HepG2 (cell line): Measurements from ENCODE around the gene BAZ1B. TPM values are rescaled to one million over a fixed set of nuclear protein-coding genes. Genes with fewer than 3 reads are reported as not detected.

ENCODE experiments used
- ATAC-seq: fragments of 200-7000 bp; cut with Tn5 transposase; 3 replicates; pipeline ENCODE4 v1.9.1; 2020; ENCODE audit warnings: mild to moderate bottlenecking, moderate library complexity
- BruUV-seq: library from RNA; stranded (reverse); fragments of 400-500 nt; replicated peaks from 2 replicates; lab custom pipeline; 2021; lab: Mats Ljungman, UMichigan
- CTCF ChIA-PET: fragments of 300-600 bp; formaldehyde crosslinking; extraction: SDS; loops from one replicate; lab custom pipeline; 2021; ENCODE audit warnings: low total read pairs, inconsistent platforms, low intra/inter-chr PET ratio; lab: Yijun Ruan, JAX
- POLR2A ChIA-PET: fragments of 350-600 bp; sonication (Branson Sonifier 250); formaldehyde crosslinking; loops from one replicate; lab custom pipeline; 2020; ENCODE audit warnings: antibody characterized with exemption, inconsistent platforms; lab: Yijun Ruan, JAX
- DNase-seq: peaks from one replicate; pipeline ENCODE4 v3.0.0-alpha.2; 2015; ENCODE audit warnings: low spot score
- FAIRE-seq: peaks from 3 replicates; lab custom pipeline; 2011; peaks lifted over from hg19 to GRCh38; lab: Jason Lieb, UNC
- H2AFZ ChIP-seq: one replicate; pipeline ENCODE4 v1.6.1; 2011; ENCODE audit warnings: low read length, inconsistent platforms
- H3K27ac ChIP-seq: fragments of 300-600 bp; 3 replicates; pipeline ENCODE4 v1.8.0; 2011; ENCODE audit warnings: mixed run types, mild to moderate bottlenecking, mixed read lengths, low read length, inconsistent platforms; ENCODE audit not compliant: insufficient read depth; ENCODE audit errors: extremely low read length
- H3K27me3 ChIP-seq, 2 experiments: fragments of 200-600 bp in 1 of 2; 2 replicates in 1 of 2; 3 replicates in 1 of 2; pipeline versions ENCODE4 v1.6.0 to v1.8.0; 2011; ENCODE audit warnings: low read length in 2 of 2, mild to moderate bottlenecking in 2 of 2, moderate library complexity in 2 of 2, inconsistent platforms in 1 of 2; ENCODE audit not compliant: insufficient read depth in 2 of 2, control insufficient read depth in 1 of 2
- H3K36me3 ChIP-seq, 2 experiments: fragments of 200-600 bp in 1 of 2; replicated peaks in 1 of 2; 2 replicates in 1 of 2; 3 replicates in 1 of 2; pipeline versions ENCODE4 v1.5.1 to v1.8.0; 2011; ENCODE audit warnings: low read length in 2 of 2, inconsistent platforms in 1 of 2; ENCODE audit not compliant: insufficient read depth in 2 of 2, control insufficient read depth in 1 of 2
- H3K4me1 ChIP-seq: 2 replicates; pipeline ENCODE4 v1.5.1; 2012; ENCODE audit warnings: low read length, inconsistent platforms; ENCODE audit not compliant: insufficient read depth
- H3K4me2 ChIP-seq: 2 replicates; pipeline ENCODE4 v1.6.0; 2011; ENCODE audit warnings: low read depth, low read length, inconsistent platforms
- H3K4me3 ChIP-seq, 3 experiments: fragments of 200-600 bp in 1 of 3; sonication (generic), shearing (Covaris generic) in 1 of 3; replicated peaks in 1 of 3; 2 replicates each; pipeline ENCODE4 v1.5.1; 2011 to 2016; ENCODE audit warnings: low read length in 3 of 3, inconsistent platforms in 2 of 3, low read depth in 2 of 3, mild to moderate bottlenecking in 2 of 3, control low read depth in 1 of 3, mixed read lengths in 1 of 3; ENCODE audit not compliant: insufficient read depth in 1 of 3
- H3K79me2 ChIP-seq: one replicate; pipeline ENCODE4 v1.6.1; 2011; ENCODE audit warnings: low read length, inconsistent platforms; ENCODE audit not compliant: insufficient read depth
- H3K9ac ChIP-seq: 2 replicates; pipeline ENCODE4 v1.6.0; 2011; ENCODE audit warnings: mild to moderate bottlenecking, low read depth, low read length, inconsistent platforms; ENCODE audit not compliant: insufficient read depth
- H3K9me3 ChIP-seq: 2 replicates; pipeline ENCODE4 v1.5.1; 2012; ENCODE audit warnings: mild to moderate bottlenecking, low read length
- H4K20me1 ChIP-seq: 2 replicates; pipeline ENCODE4 v1.6.0; 2011; ENCODE audit warnings: inconsistent platforms, mild to moderate bottlenecking, low read length, moderate library complexity; ENCODE audit not compliant: insufficient read depth
- ARNT2 ChIP-seq: sonication (generic); formaldehyde crosslinking; IDR thresholded peaks from 2 replicates; pipeline ENCODE4 v1.8.0; 2022; ENCODE audit warnings: mild to moderate bottlenecking, low read depth, missing genetic modification reagents, moderate library complexity
- RXRB ChIP-seq: IDR thresholded peaks from 2 replicates; pipeline ENCODE4 v1.6.1; 2016; ENCODE audit warnings: borderline replicate concordance, missing genetic modification reagents, missing compliant biosample characterization
- SOX13 ChIP-seq, 3 experiments: fragments of 450-650 bp in 1 of 3; sonication (generic) in 1 of 3; formaldehyde crosslinking in 1 of 3; IDR thresholded peaks in 2 of 3; conservative IDR thresholded peaks in 1 of 3; 2 replicates each; pipeline versions ENCODE4 v1.5.0 to v1.6.1; 2016 to 2020; ENCODE audit warnings: antibody characterized with exemption in 1 of 3, mild to moderate bottlenecking in 1 of 3, missing compliant biosample characterization in 1 of 3, missing genetic modification reagents in 1 of 3, moderate library complexity in 1 of 3
- SP1 ChIP-seq, 2 experiments: fragments of 450-650 bp in 1 of 2; sonication (generic) in 1 of 2; formaldehyde crosslinking in 1 of 2; IDR thresholded peaks; 2 replicates each; pipeline versions ENCODE4 v1.4.0 to v1.6.1; 2016 to 2020; ENCODE audit warnings: missing genetic modification reagents in 1 of 2
- ZFP36L1 ChIP-seq: sonication (generic); formaldehyde crosslinking; IDR thresholded peaks from 2 replicates; pipeline ENCODE4 v1.8.0; 2022; ENCODE audit warnings: mild to moderate bottlenecking, missing genetic modification reagents, moderate library complexity
- ZFYVE20 ChIP-seq: sonication (generic); formaldehyde crosslinking; IDR thresholded peaks from 2 replicates; pipeline ENCODE4 v1.8.0; 2023; ENCODE audit warnings: low read depth, mild to moderate bottlenecking, moderate library complexity, missing genetic modification reagents, borderline replicate concordance
- ZMYM3 ChIP-seq: sonication (generic); formaldehyde crosslinking; IDR thresholded peaks from 2 replicates; pipeline ENCODE4 v1.5.1; 2020; ENCODE audit warnings: mild to moderate bottlenecking, missing genetic modification reagents
- ZNF292 ChIP-seq: sonication (generic); formaldehyde crosslinking; IDR thresholded peaks from 2 replicates; pipeline ENCODE4 v1.8.1; 2022; ENCODE audit warnings: mild to moderate bottlenecking, low read depth, missing genetic modification reagents, borderline replicate concordance
- ZNF558 ChIP-seq: sonication (generic); formaldehyde crosslinking; IDR thresholded peaks from 2 replicates; pipeline ENCODE4 v1.9.0; 2022; ENCODE audit warnings: mild to moderate bottlenecking, missing genetic modification reagents, borderline replicate concordance
- ZNF749 ChIP-seq: sonication (generic); formaldehyde crosslinking; IDR thresholded peaks from 2 replicates; pipeline ENCODE4 v1.8.0; 2022; ENCODE audit warnings: mild to moderate bottlenecking, missing genetic modification reagents, moderate library complexity, borderline replicate concordance
- WGBS: methylation state at CpG from one replicate; pipeline ENCODE4 v1.1.6; 2017; ENCODE audit warnings: low lambda C conversion rate; 5-methylcytosine and 5-hydroxymethylcytosine counted together
- in situ Hi-C: cut with HindIII; loops from 2 replicates; pipeline ENCODE4 v1.10.0; 2017; ENCODE audit warnings: low pct_unique_long_range_greater_than_20kb; ENCODE audit not compliant: extremely low pct_ligation_motif_present
- intact Hi-C: fragments of 100-400 bp; cut with micrococcal nuclease; formaldehyde crosslinking; loops from one replicate; pipeline ENCODE4 v1.10.0; 2022; ENCODE audit not compliant: unreplicated experiment
- polyA plus RNA-seq, 8 experiments: library from polyadenylated mRNA; depleted of rRNA in 3 of 8; stranded (reverse) in 7 of 8; unstranded in 1 of 8; fragments of >200 nt; fragmentation: Illumina TruSeq in 4 of 8; extraction: Trizol in 4 of 8; gene quantifications; 2 replicates each; pipeline versions ENCODE4 v1.2.1 to v1.2.3, GENCODE V29; 2011 to 2016; ENCODE audit warnings: low read depth in 4 of 8, missing spikeins in 1 of 8, mixed read lengths in 1 of 8; ENCODE audit not compliant: insufficient read depth in 1 of 8
- total RNA-seq, 5 experiments: library from RNA; depleted of rRNA; stranded (reverse); fragments of >200 nt; fragmentation: Illumina TruSeq; extraction: Trizol; gene quantifications; 2 replicates each; pipeline ENCODE4 v1.2.3, GENCODE V29; 2016; ENCODE audit warnings: low read depth in 1 of 5
- TF ChIP-seq, protein P1 (sequence below): sonication (generic); formaldehyde crosslinking; IDR thresholded peaks from 2 replicates; pipeline ENCODE4 v1.5.0; 2020; ENCODE audit warnings: mild to moderate bottlenecking, missing genetic modification reagents
- TF ChIP-seq, protein P2 (sequence below): sonication (generic); formaldehyde crosslinking; IDR thresholded peaks from 2 replicates; pipeline ENCODE4 v1.4.0; 2020; ENCODE audit warnings: missing genetic modification reagents
- TF ChIP-seq, protein P3 (sequence below): sonication (generic); formaldehyde crosslinking; IDR thresholded peaks from 2 replicates; pipeline ENCODE4 v1.4.0; 2020; ENCODE audit warnings: mild to moderate bottlenecking, missing genetic modification reagents, borderline replicate concordance

Gene BAZ1B
- total and polyA plus RNA-seq, 2 of the 13 experiments (the other 11 are each of a cell fraction or from before 2014, with no cell fraction given) = 18.6 to 69.4 TPM

DNA sequence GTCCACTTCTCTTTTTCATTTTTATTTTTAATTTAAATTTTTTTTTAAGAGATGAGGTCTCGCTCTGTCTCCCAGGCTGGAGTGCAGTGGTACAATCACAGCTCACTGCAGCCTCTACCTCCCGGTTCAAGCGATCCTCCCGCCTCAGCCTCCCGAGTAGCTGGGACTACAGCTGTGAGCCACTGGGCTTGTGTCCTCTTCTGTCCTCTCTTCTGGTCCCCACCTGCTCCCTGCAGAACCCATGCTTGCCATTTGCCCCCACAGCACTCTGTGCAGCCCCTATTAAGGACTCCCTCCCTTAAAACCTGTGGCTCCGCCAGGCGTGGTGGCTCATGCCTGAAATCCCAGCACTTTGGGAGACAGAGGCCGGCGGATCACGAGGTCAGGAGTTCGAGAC is 97.6 kb downstream of the BAZ1B start:
- H3K4me1 ChIP-seq = peaks cover 67% of the 10 kb centered on the region
- CTCF ChIA-PET = no interaction called here
- peak overlapping the region; percentile 58 for H3K27ac ChIP-seq
- no peaks in the 10 kb centered on the region for H4K20me1 ChIP-seq
- POLR2A ChIA-PET = interaction anchor here (0.8 to 1.8 kb wide), 6 partner anchors 10 to 99 kb away, joined by 3 to 5 read pairs (median 4); no protein-coding TSS in a partner anchor
- in situ Hi-C loops = no loop called here
- FAIRE-seq (no peak), ATAC-seq (no peak), DNase-seq (no peak)
- H3K36me3 ChIP-seq = no peaks in the 10 kb centered on the region
- intact Hi-C loops = no loop called here
- H3K9ac ChIP-seq = peak overlapping the region; percentile 62
- H3K79me2 ChIP-seq = no peaks in the 10 kb centered on the region
- H3K9me3 ChIP-seq = no peaks in the 10 kb centered on the region
- H2AFZ ChIP-seq = no peak overlapping the region
- TSS peak; percentile 50 for BruUV-seq
- 29% methylated on average over 11 of the region's 11 CpGs for WGBS
- H3K4me2 ChIP-seq = peak overlapping the region; percentile 93
- peak overlapping the region; percentile 45 to 72 (median 55); a peak in 4 of 6 replicates for H3K4me3 ChIP-seq
- peaks cover 0 to 17% of the 10 kb centered on the region in 2 experiments; a peak in 2 of 5 replicates for H3K27me3 ChIP-seq
- TF ChIP-seq ZMYM3 (peak; percentile 80), ZFP36L1 (CRISPR knock-in tag) (no peak), ZNF749 (CRISPR knock-in tag) (no peak), SOX13 (IDR thresholded peaks at IDR 0.05) (no peak), SOX13 (CRISPR knock-in tag; conservative IDR thresholded peaks at IDR 0.05 in 1 of 2, IDR thresholded peaks at IDR 0.05 in 1 of 2) (no peak), ZNF292 (CRISPR knock-in tag) (0 out of 2 replicates have a peak, but pooled peaks have one; percentile 20), SP1 (IDR thresholded peaks at IDR 0.05) (no peak), SP1 (CRISPR knock-in tag; IDR thresholded peaks at IDR 0.05) (no peak), RXRB (CRISPR knock-in tag) (no peak), ARNT2 (CRISPR knock-in tag) (no peak), ZFYVE20 (CRISPR knock-in tag) (no peak), ZNF558 (0 out of 2 replicates have a peak, but pooled peaks have one; percentile 2)
- TF ChIP-seq, protein P1, sequence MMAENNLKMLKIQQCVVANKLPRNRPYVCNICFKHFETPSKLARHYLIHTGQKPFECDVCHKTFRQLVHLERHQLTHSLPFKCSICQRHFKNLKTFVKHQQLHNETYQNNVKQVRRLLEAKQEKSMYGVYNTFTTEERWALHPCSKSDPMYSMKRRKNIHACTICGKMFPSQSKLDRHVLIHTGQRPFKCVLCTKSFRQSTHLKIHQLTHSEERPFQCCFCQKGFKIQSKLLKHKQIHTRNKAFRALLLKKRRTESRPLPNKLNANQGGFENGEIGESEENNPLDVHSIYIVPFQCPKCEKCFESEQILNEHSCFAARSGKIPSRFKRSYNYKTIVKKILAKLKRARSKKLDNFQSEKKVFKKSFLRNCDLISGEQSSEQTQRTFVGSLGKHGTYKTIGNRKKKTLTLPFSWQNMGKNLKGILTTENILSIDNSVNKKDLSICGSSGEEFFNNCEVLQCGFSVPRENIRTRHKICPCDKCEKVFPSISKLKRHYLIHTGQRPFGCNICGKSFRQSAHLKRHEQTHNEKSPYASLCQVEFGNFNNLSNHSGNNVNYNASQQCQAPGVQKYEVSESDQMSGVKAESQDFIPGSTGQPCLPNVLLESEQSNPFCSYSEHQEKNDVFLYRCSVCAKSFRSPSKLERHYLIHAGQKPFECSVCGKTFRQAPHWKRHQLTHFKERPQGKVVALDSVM (CRISPR knock-in tag) = peak; percentile 99
- TF ChIP-seq, protein P2, sequence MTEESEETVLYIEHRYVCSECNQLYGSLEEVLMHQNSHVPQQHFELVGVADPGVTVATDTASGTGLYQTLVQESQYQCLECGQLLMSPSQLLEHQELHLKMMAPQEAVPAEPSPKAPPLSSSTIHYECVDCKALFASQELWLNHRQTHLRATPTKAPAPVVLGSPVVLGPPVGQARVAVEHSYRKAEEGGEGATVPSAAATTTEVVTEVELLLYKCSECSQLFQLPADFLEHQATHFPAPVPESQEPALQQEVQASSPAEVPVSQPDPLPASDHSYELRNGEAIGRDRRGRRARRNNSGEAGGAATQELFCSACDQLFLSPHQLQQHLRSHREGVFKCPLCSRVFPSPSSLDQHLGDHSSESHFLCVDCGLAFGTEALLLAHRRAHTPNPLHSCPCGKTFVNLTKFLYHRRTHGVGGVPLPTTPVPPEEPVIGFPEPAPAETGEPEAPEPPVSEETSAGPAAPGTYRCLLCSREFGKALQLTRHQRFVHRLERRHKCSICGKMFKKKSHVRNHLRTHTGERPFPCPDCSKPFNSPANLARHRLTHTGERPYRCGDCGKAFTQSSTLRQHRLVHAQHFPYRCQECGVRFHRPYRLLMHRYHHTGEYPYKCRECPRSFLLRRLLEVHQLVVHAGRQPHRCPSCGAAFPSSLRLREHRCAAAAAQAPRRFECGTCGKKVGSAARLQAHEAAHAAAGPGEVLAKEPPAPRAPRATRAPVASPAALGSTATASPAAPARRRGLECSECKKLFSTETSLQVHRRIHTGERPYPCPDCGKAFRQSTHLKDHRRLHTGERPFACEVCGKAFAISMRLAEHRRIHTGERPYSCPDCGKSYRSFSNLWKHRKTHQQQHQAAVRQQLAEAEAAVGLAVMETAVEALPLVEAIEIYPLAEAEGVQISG = no peak
- TF ChIP-seq, protein P3, sequence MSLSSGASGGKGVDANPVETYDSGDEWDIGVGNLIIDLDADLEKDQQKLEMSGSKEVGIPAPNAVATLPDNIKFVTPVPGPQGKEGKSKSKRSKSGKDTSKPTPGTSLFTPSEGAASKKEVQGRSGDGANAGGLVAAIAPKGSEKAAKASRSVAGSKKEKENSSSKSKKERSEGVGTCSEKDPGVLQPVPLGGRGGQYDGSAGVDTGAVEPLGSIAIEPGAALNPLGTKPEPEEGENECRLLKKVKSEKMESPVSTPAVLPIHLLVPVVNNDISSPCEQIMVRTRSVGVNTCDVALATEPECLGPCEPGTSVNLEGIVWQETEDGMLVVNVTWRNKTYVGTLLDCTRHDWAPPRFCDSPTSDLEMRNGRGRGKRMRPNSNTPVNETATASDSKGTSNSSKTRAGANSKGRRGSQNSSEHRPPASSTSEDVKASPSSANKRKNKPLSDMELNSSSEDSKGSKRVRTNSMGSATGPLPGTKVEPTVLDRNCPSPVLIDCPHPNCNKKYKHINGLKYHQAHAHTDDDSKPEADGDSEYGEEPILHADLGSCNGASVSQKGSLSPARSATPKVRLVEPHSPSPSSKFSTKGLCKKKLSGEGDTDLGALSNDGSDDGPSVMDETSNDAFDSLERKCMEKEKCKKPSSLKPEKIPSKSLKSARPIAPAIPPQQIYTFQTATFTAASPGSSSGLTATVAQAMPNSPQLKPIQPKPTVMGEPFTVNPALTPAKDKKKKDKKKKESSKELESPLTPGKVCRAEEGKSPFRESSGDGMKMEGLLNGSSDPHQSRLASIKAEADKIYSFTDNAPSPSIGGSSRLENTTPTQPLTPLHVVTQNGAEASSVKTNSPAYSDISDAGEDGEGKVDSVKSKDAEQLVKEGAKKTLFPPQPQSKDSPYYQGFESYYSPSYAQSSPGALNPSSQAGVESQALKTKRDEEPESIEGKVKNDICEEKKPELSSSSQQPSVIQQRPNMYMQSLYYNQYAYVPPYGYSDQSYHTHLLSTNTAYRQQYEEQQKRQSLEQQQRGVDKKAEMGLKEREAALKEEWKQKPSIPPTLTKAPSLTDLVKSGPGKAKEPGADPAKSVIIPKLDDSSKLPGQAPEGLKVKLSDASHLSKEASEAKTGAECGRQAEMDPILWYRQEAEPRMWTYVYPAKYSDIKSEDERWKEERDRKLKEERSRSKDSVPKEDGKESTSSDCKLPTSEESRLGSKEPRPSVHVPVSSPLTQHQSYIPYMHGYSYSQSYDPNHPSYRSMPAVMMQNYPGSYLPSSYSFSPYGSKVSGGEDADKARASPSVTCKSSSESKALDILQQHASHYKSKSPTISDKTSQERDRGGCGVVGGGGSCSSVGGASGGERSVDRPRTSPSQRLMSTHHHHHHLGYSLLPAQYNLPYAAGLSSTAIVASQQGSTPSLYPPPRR = no peak
